HG03354 (cell line): ENCODE measurements around the gene HOXA4.

ENCODE experiments used
- ATAC-seq: cut with Tn5 transposase; IDR thresholded peaks from one replicate; pipeline ENCODE4 v1.9.1; 2021; ENCODE audit warnings: mild to moderate bottlenecking; ENCODE audit not compliant: unreplicated experiment, poor library complexity, severe bottlenecking

The HOXA4 gene

DNA sequence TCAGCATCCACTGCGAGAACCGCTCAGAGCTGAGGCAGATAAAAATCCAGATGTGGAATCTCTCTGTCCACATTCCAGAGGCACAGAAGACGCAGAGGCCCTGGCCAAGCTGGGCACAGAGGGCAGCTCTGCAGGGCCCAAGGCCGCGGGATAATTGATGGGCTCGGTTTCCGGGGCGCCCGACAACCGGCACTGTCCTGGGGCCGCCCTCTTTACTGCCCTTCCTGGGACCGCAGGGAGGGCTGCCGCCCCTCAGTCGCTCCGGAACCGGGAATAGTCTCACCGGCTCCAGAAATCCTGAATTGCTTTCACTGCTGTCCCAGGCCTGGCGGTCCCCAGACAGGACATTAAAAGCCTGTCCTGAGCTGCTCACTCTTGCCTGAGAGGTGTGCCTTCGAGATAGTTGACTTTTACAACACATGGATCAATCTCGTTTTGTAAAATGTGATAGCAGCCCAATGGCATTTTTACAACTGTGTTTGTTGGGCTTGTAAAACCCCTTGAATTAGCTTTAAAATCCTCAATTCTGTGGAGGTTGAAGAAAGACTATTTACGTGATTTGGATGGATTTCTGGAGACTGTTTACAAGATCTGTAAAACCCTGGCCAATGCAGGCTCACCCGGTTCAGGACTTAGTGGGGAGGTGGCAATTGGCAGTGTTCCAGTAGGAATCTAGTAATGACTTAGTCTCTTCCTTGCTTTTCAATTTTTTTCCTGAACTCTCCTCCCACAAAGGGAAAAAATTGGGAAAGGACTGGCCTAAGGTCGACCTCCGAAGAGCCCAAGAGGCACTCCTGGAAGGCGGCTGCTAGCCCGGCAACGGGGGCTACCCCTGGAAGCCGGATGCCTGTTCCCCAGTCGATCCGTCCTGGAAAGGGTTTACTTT lies 18.4 kb upstream of the HOXA4 start:
- ATAC-seq, result no peak

DNA sequence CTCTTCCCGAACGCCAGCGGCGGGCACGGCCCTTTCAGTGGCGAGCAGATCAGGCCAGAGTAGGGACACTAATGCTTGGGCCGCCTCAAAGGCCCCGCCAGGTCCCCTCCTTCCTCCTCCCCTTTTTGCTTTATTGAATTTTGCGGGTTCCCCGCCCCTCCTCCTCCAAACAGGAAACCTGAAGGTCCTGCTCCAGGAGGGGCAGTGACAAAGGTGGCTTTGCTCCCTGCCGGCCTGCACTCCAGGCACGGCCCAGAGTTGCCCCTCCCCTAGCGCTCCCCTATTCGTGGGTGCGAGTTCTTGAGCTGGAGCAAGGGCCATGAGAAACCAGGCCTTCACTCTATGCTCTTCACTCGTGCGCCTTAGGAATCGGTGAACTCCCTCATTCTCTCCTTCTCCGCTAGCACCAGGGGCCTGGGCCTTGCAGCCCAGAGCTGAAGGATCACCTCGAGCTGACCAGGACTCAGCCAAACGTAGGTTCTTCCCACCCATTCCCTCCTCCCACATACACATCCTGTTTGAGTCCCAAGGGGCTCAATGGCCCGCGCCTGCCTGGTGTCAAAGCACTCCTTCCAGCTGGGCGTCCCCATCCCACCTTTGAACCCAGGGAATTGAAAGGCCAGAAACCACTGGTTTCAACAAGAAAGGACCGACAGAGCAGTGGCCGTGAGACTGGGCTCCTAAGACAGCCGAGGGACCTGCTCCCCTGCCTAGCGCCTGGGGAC lies 17.6 kb upstream of the HOXA4 start:
- no peak for ATAC-seq

DNA sequence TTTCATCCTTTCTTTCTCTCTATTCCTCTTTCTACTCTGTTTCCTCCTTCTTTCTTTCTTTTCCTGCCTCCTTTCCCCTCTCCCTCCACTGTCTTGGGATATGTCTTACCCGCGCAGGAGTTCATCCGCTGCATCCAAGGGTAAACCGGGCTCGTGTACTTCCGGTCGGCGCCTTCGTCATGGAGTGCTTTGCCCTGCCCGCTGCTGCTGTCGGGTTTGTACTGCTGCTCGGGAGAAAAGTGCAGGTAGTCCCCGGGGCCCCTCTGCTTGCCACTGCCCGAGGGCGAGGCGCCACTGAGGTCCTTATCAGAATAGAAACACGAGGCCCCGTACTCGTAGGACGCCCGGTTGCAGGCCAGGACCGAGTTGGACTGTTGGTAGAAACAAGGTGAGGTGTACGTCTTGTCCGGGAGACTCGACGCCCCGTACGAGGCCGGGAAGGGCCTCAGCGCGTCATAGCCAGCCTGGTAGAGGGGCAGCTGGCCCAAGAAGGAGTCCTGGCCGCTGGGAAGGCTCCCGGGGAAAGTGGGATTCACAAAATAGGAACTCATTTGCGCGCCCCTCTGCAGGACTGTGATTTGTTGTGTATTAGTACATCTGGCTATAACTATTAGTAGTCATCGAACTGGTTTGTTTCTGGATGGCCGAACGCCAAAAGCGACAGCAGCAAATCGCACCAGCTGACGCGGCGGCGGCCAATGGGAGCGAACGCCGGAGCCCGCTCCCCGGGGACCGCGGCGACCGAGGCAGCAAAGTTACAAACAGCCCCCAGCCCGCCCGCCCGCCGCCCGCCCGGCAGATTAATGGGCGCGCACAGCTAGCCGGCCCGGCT lies 16.9 kb upstream of the HOXA4 start, which contains the start of gene HOXA6:
Gene HOXA6 (minus strand): TSS at position 576 of the 832 bp plus-strand sequence. CDS start 25 bp downstream, at position 551.
- no peak for ATAC-seq

DNA sequence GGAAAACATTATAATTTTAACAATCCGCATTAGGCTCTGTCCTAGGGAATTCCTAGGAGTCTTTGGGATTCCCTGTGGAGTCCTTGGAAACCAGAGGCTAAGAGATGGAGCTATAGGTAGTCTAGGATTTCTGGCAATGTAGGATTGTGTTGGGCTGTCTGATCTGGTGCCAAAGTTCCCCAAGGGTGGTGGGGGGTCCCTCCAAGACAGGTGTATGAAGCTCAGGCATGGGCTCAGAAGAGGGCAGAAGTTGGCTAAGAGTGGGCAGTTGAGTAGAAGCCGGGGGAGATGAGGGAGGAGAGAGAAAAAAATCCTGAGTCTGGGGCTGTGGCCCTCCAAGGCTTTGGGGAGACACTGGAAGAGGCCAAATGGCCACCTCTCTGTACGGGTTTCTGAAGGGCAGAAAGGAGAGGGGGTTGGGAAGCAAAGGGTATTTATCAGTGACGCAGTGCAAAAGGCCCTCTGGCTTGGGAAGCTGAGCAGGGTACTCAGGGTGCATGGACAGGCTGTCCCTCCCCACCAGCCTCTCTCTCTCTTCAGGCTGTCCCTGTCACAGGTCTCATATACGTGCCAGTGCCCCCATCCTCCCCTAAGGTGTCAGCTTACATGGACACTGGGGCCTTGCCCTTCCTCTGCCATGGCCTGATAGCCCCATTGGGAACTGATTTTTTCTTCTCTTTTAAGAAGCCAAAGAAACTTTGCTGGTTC lies 16.1 kb upstream of the HOXA4 start:
- ATAC-seq, result no peak

- ATAC-seq, result no peak
Observed at GRCh38 chr7:27145914-27146412, 15.4 kb upstream of the HOXA4 start.

- no peak for ATAC-seq
Observed at GRCh38 chr7:27145165-27145913, 14.8 kb upstream of the HOXA4 start.

- no peak for ATAC-seq
Observed at GRCh38 chr7:27144781-27145164, 14.2 kb upstream of the HOXA4 start.

- ATAC-seq, result no peak
Observed at GRCh38 chr7:27143950-27144780, 13.6 kb upstream of the HOXA4 start.

DNA sequence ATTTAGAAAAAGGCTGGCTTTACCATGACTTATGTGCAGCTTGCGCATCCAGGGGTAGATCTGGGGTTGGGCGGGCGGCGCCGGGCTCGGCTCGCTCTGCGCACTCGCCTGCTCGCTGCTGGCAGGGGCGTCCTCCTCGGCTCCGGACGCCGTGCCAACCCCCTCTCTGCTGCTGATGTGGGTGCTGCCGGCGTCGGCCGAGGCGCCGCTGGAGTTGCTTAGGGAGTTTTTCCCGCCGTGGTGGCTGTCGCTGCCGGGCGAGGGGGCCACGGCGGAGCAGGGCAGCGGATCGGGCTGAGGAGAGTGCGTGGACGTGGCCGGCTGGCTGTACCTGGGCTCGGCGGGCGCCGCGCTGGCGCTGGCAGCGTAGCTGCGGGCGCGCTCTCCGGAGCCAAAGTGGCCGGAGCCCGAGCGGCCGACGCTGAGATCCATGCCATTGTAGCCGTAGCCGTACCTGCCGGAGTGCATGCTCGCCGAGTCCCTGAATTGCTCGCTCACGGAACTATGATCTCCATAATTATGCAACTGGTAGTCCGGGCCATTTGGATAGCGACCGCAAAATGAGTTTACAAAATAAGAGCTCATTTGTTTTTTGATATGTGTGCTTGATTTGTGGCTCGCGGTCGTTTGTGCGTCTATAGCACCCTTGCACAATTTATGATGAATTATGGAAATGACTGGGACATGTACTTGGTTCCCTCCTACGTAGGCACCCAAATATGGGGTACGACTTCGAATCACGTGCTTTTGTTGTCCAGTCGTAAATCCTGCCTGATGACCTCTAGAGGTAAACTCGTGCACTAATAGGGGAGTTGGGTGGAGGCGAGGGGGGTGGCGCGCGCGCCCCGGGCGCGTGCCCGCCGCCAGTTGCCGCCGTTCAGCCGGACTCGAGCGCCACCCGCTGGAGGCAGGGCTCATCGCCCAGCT lies 12.7 kb upstream of the HOXA4 start, which contains the start of gene HOXA5:
Gene HOXA5 (minus strand): TSS at position 659 of the 927 bp plus-strand sequence. CDS start 74 bp downstream, at position 585.
- ATAC-seq, result no peak

DNA sequence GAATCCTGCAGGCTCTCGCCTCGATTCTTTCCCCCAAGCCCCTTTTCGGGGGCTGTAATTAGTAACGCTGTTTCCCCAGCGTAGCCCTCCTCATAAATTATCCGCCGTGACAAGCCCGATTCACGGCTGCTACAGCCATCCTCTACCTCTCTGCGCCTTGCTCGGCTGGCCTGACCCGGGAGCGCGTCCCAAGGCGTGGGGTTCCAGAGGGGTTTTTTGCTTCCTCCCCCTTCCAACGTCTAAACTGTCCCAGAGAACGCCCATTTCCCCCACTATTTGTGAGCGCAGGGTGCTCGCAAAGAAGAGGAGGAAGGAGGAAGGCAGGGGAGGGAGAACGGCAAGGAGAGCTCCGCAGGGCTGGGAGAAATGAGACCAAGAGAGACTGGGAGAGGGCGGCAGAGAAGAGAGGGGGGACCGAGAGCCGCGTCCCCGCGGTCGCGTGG lies 12.0 kb upstream of the HOXA4 start:
- ATAC-seq, result no peak

DNA sequence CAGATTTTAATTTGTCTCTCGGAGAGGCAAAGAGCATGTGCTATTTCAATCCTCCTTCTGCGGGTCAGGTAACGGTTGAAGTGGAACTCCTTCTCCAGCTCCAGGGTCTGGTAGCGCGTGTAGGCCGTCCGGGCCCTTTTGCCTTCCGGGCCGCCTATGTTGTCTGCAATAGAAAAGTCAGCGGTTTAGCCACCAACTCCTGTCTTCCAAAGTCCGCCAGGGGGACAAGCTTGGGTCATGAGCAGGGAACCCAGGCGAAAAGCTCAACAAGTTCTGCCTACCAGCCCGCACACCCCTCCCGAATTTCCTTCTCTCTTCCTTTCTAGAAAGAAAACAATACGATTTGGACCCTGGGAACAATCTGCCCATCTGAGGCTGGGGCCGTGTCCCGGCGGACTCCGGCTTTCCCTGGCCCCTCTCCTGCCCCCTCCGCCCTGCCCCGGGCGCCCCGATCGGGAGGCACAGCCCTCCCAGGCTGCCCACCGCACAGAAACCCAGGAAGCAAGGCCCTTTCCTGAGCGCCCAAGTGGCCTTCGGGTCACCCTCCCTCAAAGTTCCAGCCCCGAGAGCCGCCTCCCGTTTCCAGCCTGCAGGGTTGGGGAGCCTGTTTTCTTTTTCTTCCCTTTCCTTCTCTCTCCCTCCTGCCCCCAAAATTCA lies 11.5 kb upstream of the HOXA4 start:
- ATAC-seq, result no peak

DNA sequence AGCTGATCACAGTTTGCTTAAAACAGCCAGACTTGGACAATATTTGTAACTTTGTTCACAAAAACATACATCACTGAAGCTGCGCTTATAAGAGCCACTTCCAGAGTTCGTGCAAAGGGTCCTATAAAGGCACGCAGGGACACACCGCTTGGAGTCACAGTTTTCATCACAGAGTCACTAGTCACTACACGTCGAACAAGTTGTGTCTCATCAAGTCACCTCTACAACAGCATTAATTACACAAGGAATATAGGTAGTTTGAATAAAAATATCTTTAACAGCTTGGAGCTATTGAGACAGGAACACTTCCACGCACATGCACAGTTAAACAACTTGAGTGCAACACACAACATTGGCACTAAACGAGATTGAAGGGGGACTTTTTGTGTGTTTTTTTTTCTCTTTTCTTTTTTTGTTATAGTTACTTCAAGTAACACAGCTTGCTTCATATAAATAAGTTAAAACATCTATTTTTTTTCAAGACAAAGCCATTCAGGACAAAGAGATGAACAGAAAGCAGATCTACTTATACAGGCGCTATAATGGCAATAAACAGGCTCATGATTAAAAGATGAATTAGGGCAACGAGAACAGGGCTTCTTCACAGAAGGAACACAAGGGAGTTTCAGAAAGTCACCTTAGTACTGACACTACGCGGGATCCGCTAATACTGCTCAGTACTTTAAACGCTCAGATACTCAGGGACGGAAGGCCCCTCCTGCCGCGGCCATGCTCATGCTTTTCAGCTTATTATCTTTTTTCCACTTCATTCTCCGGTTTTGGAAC lies 10.8 kb upstream of the HOXA4 start:
- no peak for ATAC-seq

DNA sequence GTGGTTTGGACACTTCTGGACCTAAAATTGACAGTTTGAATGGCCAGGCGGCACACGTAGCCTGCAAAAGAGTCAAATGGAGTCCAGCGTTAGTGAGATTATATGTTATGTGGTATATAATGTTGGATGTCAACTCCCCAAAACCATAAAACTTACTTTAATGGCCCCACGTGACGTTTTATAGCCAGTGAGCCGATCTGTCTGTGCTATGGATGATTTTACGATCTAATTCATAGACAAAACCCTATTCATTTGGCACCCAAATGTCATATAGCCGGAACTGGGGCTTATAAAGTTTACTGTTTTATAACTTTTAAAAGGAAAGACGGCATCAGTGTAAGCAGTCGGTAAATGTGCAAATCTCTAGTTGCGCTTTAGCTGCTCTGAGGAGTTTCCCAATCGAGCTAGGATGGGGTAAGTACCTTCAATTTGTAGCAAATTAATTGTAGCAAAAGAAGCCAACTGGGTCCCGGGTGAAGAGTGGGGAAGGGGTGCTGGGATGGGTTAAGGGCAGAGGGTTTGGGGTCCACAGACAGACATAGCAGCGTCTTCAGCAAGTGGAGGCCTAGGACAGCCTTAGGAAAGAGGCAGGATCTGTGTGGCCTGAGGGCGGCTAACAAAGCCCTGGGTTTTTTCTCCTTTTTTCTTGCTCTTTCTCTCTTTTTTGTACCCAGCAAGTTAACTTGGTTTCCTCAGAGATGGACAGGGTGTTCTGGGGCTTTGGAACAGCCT lies 9.7 kb upstream of the HOXA4 start:
- no peak for ATAC-seq

DNA sequence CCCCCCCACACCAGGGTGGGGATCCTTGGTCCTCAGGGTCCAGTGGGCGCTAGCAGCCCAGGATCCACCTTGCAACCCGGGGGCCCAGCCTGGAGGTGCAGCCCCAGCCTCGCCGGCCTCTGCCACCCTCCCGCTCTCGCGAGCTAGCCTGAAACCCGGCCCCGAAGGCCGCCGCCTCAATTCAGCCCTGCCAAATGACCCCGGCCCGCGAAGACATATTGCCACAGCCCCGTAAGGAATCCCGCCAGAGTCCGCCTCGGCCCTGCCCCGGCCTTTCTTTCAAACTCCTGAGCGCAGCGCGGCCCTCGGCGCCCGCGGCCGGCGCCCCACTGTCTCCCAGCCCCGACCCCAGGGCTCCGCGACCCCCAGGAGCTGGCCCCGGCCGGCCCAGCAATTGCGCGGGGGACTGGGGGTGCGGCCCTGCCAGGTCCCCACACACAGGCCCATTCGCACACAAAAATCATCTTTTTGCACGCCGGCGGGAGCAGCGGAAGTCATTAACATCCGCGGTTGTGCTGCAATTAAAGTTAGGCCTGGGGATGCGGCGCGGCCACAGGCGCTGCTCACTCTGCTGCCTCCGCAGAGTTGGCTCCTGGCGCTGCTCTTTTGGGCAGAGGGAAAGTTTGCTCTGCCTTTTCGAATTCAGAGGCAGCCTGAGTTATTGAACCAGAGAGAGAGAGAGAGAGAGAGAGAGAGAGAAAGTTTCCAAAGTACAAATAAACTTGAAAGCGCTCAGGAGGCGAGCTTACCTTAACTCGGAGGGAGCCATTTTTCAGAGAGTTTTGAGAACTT lies 9.0 kb upstream of the HOXA4 start:
- ATAC-seq, result no peak
